H1 (cell line): ENCODE measurements around the gene SPSB2. TPM values are rescaled to one million over a fixed set of nuclear protein-coding genes. Genes with fewer than 3 reads are reported as not detected.

ENCODE experiments used
- CTCF ChIA-PET: fragments of 300-600 bp; sonication (Branson Sonifier 250); formaldehyde crosslinking; loops from one replicate; lab custom pipeline; 2021; ENCODE audit not compliant: partially characterized antibody; lab: Charles Lee
- POLR2A ChIA-PET: fragments of 300-600 bp; sonication (Branson Sonifier 250); formaldehyde crosslinking; loops from one replicate; lab custom pipeline; 2021; ENCODE audit warnings: inconsistent platforms; ENCODE audit not compliant: partially characterized antibody; lab: Charles Lee
- DNase-seq, 2 experiments: peaks; one replicate each; pipeline versions ENCODE4 v3.0.0 to v3.0.0-alpha.2; 2010 to 2022; ENCODE audit warnings: low spot score in 2 of 2, low read depth in 1 of 2, mixed read lengths in 1 of 2
- FAIRE-seq: peaks from 2 replicates; lab custom pipeline; 2011; peaks lifted over from hg19 to GRCh38; lab: Jason Lieb, UNC
- H2AFZ ChIP-seq: 2 replicates; pipeline ENCODE4 v1.8.1; 2012; ENCODE audit warnings: low read length, inconsistent platforms
- H2AK5ac ChIP-seq: 2 replicates; pipeline ENCODE4 v1.6.1; 2013; ENCODE audit warnings: low read depth, low read length
- H2BK120ac ChIP-seq: replicated peaks from 2 replicates; pipeline ENCODE3; 2013; ENCODE audit warnings: low read depth, low read length, inconsistent platforms
- H2BK12ac ChIP-seq: 2 replicates; pipeline ENCODE4 v1.6.1; 2013; ENCODE audit warnings: low read depth, low read length
- H2BK15ac ChIP-seq: 2 replicates; pipeline ENCODE4 v1.6.1; 2013; ENCODE audit warnings: low read length
- H2BK20ac ChIP-seq: 2 replicates; pipeline ENCODE4 v1.6.1; 2013; ENCODE audit warnings: low read length
- H2BK5ac ChIP-seq: 2 replicates; pipeline ENCODE4 v1.6.1; 2013; ENCODE audit warnings: low read depth, low read length
- H3K14ac ChIP-seq: 2 replicates; pipeline ENCODE4 v1.6.1; 2013; ENCODE audit warnings: inconsistent platforms; ENCODE audit not compliant: insufficient read length
- H3K18ac ChIP-seq: 2 replicates; pipeline ENCODE4 v1.6.1; 2013; ENCODE audit warnings: low read length; ENCODE audit errors: extremely low read depth
- H3K23ac ChIP-seq: 2 replicates; pipeline ENCODE4 v1.6.1; 2013; ENCODE audit warnings: inconsistent platforms; ENCODE audit not compliant: insufficient read length
- H3K23me2 ChIP-seq: 2 replicates; pipeline ENCODE4 v1.6.1; 2013; ENCODE audit warnings: low read depth, low read length
- H3K27ac ChIP-seq: 2 replicates; pipeline ENCODE4 v1.6.1; 2011; ENCODE audit warnings: low read depth, low read length, inconsistent platforms
- H3K27me3 ChIP-seq, 4 experiments: replicated peaks in 1 of 4; 1 replicate in 1 of 4; 2 replicates in 3 of 4; pipeline versions ENCODE4 v1.6.1 to v1.8.1; 2011 to 2013; ENCODE audit warnings: low read length in 3 of 4, mild to moderate bottlenecking in 3 of 4, inconsistent platforms in 2 of 4, mixed read lengths in 2 of 4, moderate library complexity in 1 of 4; ENCODE audit not compliant: control insufficient read depth in 3 of 4, insufficient read depth in 3 of 4; ENCODE audit errors: extremely low read depth in 1 of 4
- H3K36me3 ChIP-seq, 4 experiments: 2 replicates each; pipeline versions ENCODE4 v1.6.1 to v1.8.1; 2011 to 2013; ENCODE audit warnings: mild to moderate bottlenecking in 4 of 4, low read length in 3 of 4, moderate library complexity in 2 of 4, control low read depth in 1 of 4, inconsistent platforms in 1 of 4; ENCODE audit not compliant: insufficient read depth in 4 of 4, control insufficient read depth in 2 of 4
- H3K4ac ChIP-seq: replicated peaks from 2 replicates; pipeline ENCODE3; 2013; ENCODE audit warnings: low read length, low read depth, mixed read lengths, inconsistent platforms; ENCODE audit not compliant: insufficient read length
- H3K4me1 ChIP-seq, 4 experiments: replicated peaks in 1 of 4; 1 replicate in 1 of 4; 2 replicates in 3 of 4; pipeline versions ENCODE4 v1.6.1 to v1.8.1; 2011 to 2013; ENCODE audit warnings: low read length in 3 of 4, inconsistent platforms in 2 of 4, mixed read lengths in 1 of 4; ENCODE audit not compliant: insufficient read depth in 4 of 4, control insufficient read depth in 3 of 4
- H3K4me2 ChIP-seq, 2 experiments: 2 replicates each; pipeline versions ENCODE4 v1.6.1 to v1.8.1; 2011 to 2013; ENCODE audit warnings: low read depth in 2 of 2, low read length in 2 of 2, control low read depth in 1 of 2, inconsistent platforms in 1 of 2, mild to moderate bottlenecking in 1 of 2; ENCODE audit not compliant: insufficient read depth in 1 of 2
- H3K4me3 ChIP-seq, 4 experiments: fragments of 200-600, 300-600 bp in 1 of 4; sonication (generic), shearing (Covaris generic), sonication (Bioruptor Twin) in 1 of 4; 2 replicates each; pipeline versions ENCODE4 v1.5.1 to v1.8.1; 2011 to 2016; ENCODE audit warnings: low read length in 4 of 4, low read depth in 3 of 4, control low read depth in 2 of 4, inconsistent platforms in 2 of 4, mild to moderate bottlenecking in 2 of 4, mixed read lengths in 1 of 4, moderate library complexity in 1 of 4; ENCODE audit not compliant: insufficient read depth in 2 of 4; ENCODE audit errors: extremely low read depth in 1 of 4
- H3K56ac ChIP-seq: replicated peaks from 2 replicates; pipeline ENCODE3; 2013; ENCODE audit warnings: low read depth, mild to moderate bottlenecking, mixed read lengths, low read length, inconsistent platforms; ENCODE audit not compliant: insufficient read length
- H3K79me1 ChIP-seq: 2 replicates; pipeline ENCODE4 v1.6.1; 2013; ENCODE audit warnings: low read depth, low read length, control low read depth
- H3K79me2 ChIP-seq, 2 experiments: 2 replicates each; pipeline versions ENCODE4 v1.6.1 to v1.8.1; 2012 to 2013; ENCODE audit warnings: low read length in 2 of 2, mild to moderate bottlenecking in 2 of 2, inconsistent platforms in 1 of 2; ENCODE audit not compliant: insufficient read depth in 2 of 2, control insufficient read depth in 1 of 2
- H3K9ac ChIP-seq, 4 experiments: replicated peaks in 1 of 4; 1 replicate in 1 of 4; 2 replicates in 3 of 4; pipeline versions ENCODE4 v1.6.1 to v1.8.1; 2011 to 2013; ENCODE audit warnings: low read depth in 3 of 4, low read length in 3 of 4, control low read depth in 2 of 4, mild to moderate bottlenecking in 2 of 4, moderate library complexity in 2 of 4, inconsistent platforms in 1 of 4; ENCODE audit errors: extremely low read depth in 1 of 4
- H3K9me3 ChIP-seq, 2 experiments: 2 replicates each; pipeline versions ENCODE4 v1.6.1 to v1.8.1; 2012 to 2013; ENCODE audit warnings: mild to moderate bottlenecking in 2 of 2, moderate library complexity in 2 of 2, control low read depth in 1 of 2, inconsistent platforms in 1 of 2, low read depth in 1 of 2, low read length in 1 of 2, mixed read lengths in 1 of 2; ENCODE audit not compliant: insufficient read depth in 2 of 2
- H4K20me1 ChIP-seq, 2 experiments: replicated peaks in 1 of 2; 2 replicates each; pipeline versions ENCODE3 to v1.8.1; 2011 to 2013; ENCODE audit warnings: inconsistent platforms in 2 of 2, low read length in 2 of 2, mild to moderate bottlenecking in 1 of 2; ENCODE audit not compliant: insufficient read depth in 2 of 2, control insufficient read depth in 1 of 2
- H4K5ac ChIP-seq: 2 replicates; pipeline ENCODE4 v1.6.1; 2013; ENCODE audit warnings: low read length, low read depth, mixed read lengths, inconsistent platforms; ENCODE audit not compliant: insufficient read length
- H4K8ac ChIP-seq: 2 replicates; pipeline ENCODE4 v1.8.0; 2013; ENCODE audit warnings: mild to moderate bottlenecking, moderate library complexity, low read length, inconsistent platforms; ENCODE audit not compliant: insufficient read depth; ENCODE audit errors: extremely low read depth
- H4K91ac ChIP-seq: replicated peaks from 2 replicates; pipeline ENCODE3; 2013; ENCODE audit warnings: low read length, mixed read lengths, inconsistent platforms; ENCODE audit not compliant: insufficient read length
- NRF1 ChIP-seq: IDR thresholded peaks from 2 replicates; pipeline ENCODE4 v1.6.1; 2011; ENCODE audit warnings: mild to moderate bottlenecking, low read depth, low read length, improper control_type of control experiment
- WGBS, 2 experiments: shearing (Covaris generic) in 1 of 2; methylation state at CpG; one replicate each; pipeline versions ENCODE4 v1.1.6 to v1.1.7; 2013 to 2015; ENCODE audit warnings: low lambda C conversion rate in 2 of 2, mixed read lengths in 2 of 2, inconsistent platforms in 1 of 2, low coverage in 1 of 2, missing lambda C conversion rate in 1 of 2; ENCODE audit not compliant: insufficient replicate concordance in 2 of 2, insufficient coverage in 1 of 2, insufficient read length in 1 of 2; ENCODE audit errors: extremely low coverage in 1 of 2, missing lambda C conversion rate in 1 of 2; 5-methylcytosine and 5-hydroxymethylcytosine counted together
- polyA plus RNA-seq, 7 experiments: library from polyadenylated mRNA; depleted of rRNA in 3 of 7; stranded (reverse) in 5 of 7; unstranded in 2 of 7; fragments of >200 nt in 5 of 7; fragments of 200-250 nt in 2 of 7; gene quantifications; 1 replicate in 5 of 7; 2 replicates in 1 of 7; 4 replicates in 1 of 7; pipeline versions ENCODE4 v1.2.1 to v1.2.3, GENCODE V29; 2011 to 2013; ENCODE audit warnings: missing spikeins in 2 of 7, mixed read lengths in 2 of 7
- total RNA-seq: library from RNA; stranded (reverse); fragmentation: NEBNext Ultra II Directional; extraction: Animal tissue kit (Norgen Biotek cat#: 25700); gene quantifications from 2 replicates; pipeline ENCODE4 v1.2.1, GENCODE V29; 2021

The SPSB2 gene
- total and polyA plus RNA-seq, 2 of the 8 experiments (the other 6 are each of a cell fraction or from before 2014, with no cell fraction given) = 13.0 to 23.2 TPM

- H3K23me2 ChIP-seq = no peaks in the 10 kb centered on the region
- H3K79me1 ChIP-seq = no peaks in the 10 kb centered on the region
- H2BK5ac ChIP-seq = no peak within 1 kb of the TSS
- H3K27me3 ChIP-seq = no peaks in the 10 kb centered on the region
- no peak within 1 kb of the TSS for H3K4me2 ChIP-seq
- H4K20me1 ChIP-seq = peaks cover 7 to 8% of the 10 kb centered on the region in 2 experiments
- H4K91ac ChIP-seq = no peak within 1 kb of the TSS
- DNase-seq (no peak), FAIRE-seq (no peak)
- no peak within 1 kb of the TSS for H2BK12ac ChIP-seq
- no peak within 1 kb of the TSS for H3K23ac ChIP-seq
- H3K79me2 ChIP-seq = no peaks in the 10 kb centered on the region
- H2BK15ac ChIP-seq = no peak within 1 kb of the TSS
- no peak within 1 kb of the TSS for H4K5ac ChIP-seq
- no peak within 1 kb of the TSS; the same call in 1 of the 2 replicates for H4K8ac ChIP-seq
- H2BK120ac ChIP-seq = no peak within 1 kb of the TSS
- no peak within 1 kb of the TSS for H3K9ac ChIP-seq
- H3K4me1 ChIP-seq = peaks cover 0 to 3% (median 2%) of the 10 kb centered on the region in 4 experiments; a peak in 1 of 7 replicates
- no peak within 1 kb of the TSS for H2BK20ac ChIP-seq
- no peaks in the 10 kb centered on the region for H3K9me3 ChIP-seq
- H3K56ac ChIP-seq = no peak within 1 kb of the TSS
- H2AFZ ChIP-seq = no peak within 1 kb of the TSS
- H3K18ac ChIP-seq = no peak within 1 kb of the TSS
- no peak within 1 kb of the TSS; the same call in 1 of the 2 replicates for H3K27ac ChIP-seq
- no peak within 1 kb of the TSS for H3K14ac ChIP-seq
- H3K4ac ChIP-seq = no peak within 1 kb of the TSS
- no peak within 1 kb of the TSS for H3K4me3 ChIP-seq
- H2AK5ac ChIP-seq = no peak within 1 kb of the TSS
- ChIA-PET CTCF (interaction anchor here (0.5 to 23.7 kb wide), 11 partner anchors 6 to 376 kb away, joined by 3 to 532 read pairs (median 5); partner anchors contain the start of genes CD4, CDCA3, GNB3 and GPR162), POLR2A (interaction anchor here (0.6 to 27.1 kb wide), 9 partner anchors 5 to 120 kb away, joined by 3 to 588 read pairs (median 8); partner anchors contain the start of genes CDCA3, GNB3, GPR162 and MLF2)
- 91% methylated on average over 20 of the region's 24 CpGs; no CpG with 5 or more reads in 1 of the 2 experiments for WGBS, 2 experiments
- peaks cover 21 to 62% (median 48%) of the 10 kb centered on the region in 4 experiments for H3K36me3 ChIP-seq
- no peak for TF ChIP-seq NRF1
Observed at GRCh38 chr12:6840761-6841515, 32.2 kb downstream of the SPSB2 start, which contains the start of gene GNB3. Gene GNB3, plus strand, starts transcription at chr12:6840925. Its CDS starts 363 bp downstream, at chr12:6841288.
